Measurements from ENCODE around the gene DDX10.

DNA sequence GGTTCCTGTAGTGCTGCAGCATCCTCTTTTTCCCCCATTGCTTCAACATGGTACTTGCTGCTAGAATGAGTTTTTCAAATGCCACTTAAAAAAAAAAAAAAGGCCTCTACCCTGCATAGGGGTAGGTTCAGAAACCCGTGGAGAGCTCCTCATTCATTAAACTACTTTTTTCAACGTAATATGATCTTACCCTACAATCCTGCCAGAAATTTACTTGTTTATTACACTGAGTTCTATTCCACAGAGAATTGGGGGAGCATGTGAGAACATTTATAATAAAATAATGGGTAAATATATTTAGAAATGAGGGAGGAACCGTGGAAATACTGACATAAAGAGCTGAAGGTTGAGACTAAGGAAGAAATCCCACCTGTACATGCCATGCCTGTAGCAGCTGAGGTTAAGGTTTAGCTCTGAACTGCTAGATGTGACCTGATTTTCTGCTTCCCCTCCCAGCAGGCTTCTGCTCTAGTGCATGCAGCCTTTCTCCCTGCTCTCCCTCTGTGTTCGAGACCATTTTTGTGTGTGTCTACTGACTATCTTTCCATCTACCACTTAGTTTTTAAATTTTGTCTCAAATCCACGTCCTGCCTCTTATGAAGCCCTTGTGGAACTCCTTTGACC, 225.7 kb downstream of the DDX10 start:
- TF ChIP-seq, protein P1, sequence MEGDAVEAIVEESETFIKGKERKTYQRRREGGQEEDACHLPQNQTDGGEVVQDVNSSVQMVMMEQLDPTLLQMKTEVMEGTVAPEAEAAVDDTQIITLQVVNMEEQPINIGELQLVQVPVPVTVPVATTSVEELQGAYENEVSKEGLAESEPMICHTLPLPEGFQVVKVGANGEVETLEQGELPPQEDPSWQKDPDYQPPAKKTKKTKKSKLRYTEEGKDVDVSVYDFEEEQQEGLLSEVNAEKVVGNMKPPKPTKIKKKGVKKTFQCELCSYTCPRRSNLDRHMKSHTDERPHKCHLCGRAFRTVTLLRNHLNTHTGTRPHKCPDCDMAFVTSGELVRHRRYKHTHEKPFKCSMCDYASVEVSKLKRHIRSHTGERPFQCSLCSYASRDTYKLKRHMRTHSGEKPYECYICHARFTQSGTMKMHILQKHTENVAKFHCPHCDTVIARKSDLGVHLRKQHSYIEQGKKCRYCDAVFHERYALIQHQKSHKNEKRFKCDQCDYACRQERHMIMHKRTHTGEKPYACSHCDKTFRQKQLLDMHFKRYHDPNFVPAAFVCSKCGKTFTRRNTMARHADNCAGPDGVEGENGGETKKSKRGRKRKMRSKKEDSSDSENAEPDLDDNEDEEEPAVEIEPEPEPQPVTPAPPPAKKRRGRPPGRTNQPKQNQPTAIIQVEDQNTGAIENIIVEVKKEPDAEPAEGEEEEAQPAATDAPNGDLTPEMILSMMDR (conservative IDR thresholded peaks at IDR 0.05), result no peak
- TF ChIP-seq ZFX (IDR thresholded peaks at IDR 0.05), result no peak
